Esophagus muscularis mucosa (tissue), 4 donors: ENCODE results near the gene TMEM260. TPM values are rescaled to one million over a fixed set of nuclear protein-coding genes. Genes with fewer than 3 reads are reported as not detected.

ENCODE experiments used
- DNase-seq: peaks from one replicate; pipeline ENCODE4 v3.0.0-alpha.2; 2017; ENCODE audit errors: extremely low spot score
- H3K27ac ChIP-seq, 4 donors: fragments of 200-600 bp; sonication (generic); replicated peaks in 1 of 4; 1 replicate in 3 of 4; 2 replicates in 1 of 4; pipeline ENCODE4 v1.5.1; 2016 to 2019; ENCODE audit warnings: mild to moderate bottlenecking in 1 of 4
- H3K27me3 ChIP-seq, 4 donors: fragments of 200-600 bp; sonication (generic); one replicate each; pipeline versions ENCODE4 v1.5.1 to v1.6.0; 2016 to 2019
- H3K36me3 ChIP-seq, 4 donors: fragments of 200-600 bp; sonication (generic); one replicate each; pipeline ENCODE4 v1.5.1; 2016 to 2019
- H3K4me1 ChIP-seq, 4 donors: fragments of 200-600 bp; sonication (generic); one replicate each; pipeline ENCODE4 v1.5.1; 2016 to 2019
- H3K4me3 ChIP-seq, 4 donors: fragments of 200-600 bp; sonication (generic); 1 replicate in 2 of 4; 2 replicates in 2 of 4; pipeline ENCODE4 v1.5.1; 2016 to 2019; ENCODE audit warnings: mild to moderate bottlenecking in 4 of 4, moderate library complexity in 1 of 4
- H3K9me3 ChIP-seq, 4 donors: fragments of 200-600 bp; sonication (generic); 1 replicate in 3 of 4; 2 replicates in 1 of 4; pipeline ENCODE4 v1.5.1; 2016 to 2019
- EP300 ChIP-seq: sonication (generic); formaldehyde crosslinking; IDR thresholded peaks from one replicate; pipeline ENCODE4 v1.6.1; 2017; ENCODE audit warnings: antibody characterized with exemption
- POLR2A ChIP-seq: fragments of 450-650 bp; IDR thresholded peaks from one replicate; pipeline ENCODE4 v1.6.1; 2017; ENCODE audit warnings: antibody characterized with exemption, moderate library complexity, mild to moderate bottlenecking, low read depth
- POLR2AphosphoS5 ChIP-seq, 2 donors: sonication (generic); formaldehyde crosslinking; IDR thresholded peaks; one replicate each; pipeline ENCODE4 v1.6.1; 2017; ENCODE audit warnings: antibody characterized with exemption in 2 of 2
- WGBS: methylation state at CpG from one replicate; pipeline ENCODE4 v1.1.5; 2018; 5-methylcytosine and 5-hydroxymethylcytosine counted together
- intact Hi-C: fragments of 100-400 bp; cut with DNase I; formaldehyde crosslinking; loops from one replicate; pipeline ENCODE4 v1.15.1; 2023
- total RNA-seq, 4 donors: library from RNA; depleted of rRNA; stranded (reverse); fragments of >200 nt; gene quantifications; one replicate each; pipeline versions ENCODE4 v1.1.0 to v1.2.1, GENCODE V29; 2016
- TF ChIP-seq, protein P1 (sequence below), 3 experiments: fragments of 200-600 bp in 2 of 3; fragments of 450-650 bp in 1 of 3; sonication (generic) in 2 of 3; IDR thresholded peaks; one replicate each; pipeline ENCODE4 v1.5.1; 2017 to 2019; ENCODE audit warnings: antibody characterized with exemption in 3 of 3, mild to moderate bottlenecking in 2 of 3, moderate library complexity in 1 of 3

TMEM260 gene
- total RNA-seq, 4 donors from 2014 or later: 5.8 to 15.5 (median 11.7) TPM

DNA sequence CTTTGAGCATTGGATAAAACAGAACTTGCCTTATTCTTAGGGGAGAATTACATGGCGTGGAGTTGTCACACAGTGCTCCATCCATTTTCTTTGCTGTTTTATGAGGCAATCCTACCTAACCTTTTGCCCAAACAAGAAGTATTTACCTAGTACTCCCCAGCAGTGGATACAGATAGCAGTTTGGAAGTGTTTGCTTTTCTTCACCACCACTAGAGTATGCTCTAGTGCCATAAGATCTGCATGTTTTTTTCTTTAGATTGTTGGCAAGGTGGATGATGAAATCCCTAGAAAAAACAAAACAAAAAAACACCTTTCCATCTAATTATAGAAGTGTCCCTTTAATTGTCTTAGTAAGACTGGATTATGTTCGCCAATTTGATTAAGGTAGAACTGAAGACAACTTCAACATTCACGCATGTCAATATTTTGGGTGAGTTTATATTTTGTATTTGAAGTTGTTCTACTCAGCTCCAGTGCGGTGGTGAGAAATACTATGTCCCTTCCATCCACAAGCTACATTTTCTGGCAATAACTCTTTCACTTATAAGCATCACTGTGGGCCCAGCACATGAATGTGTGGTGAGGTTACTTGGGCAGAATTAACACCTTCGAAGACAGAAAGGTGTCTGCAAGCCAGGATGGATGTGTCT is 23.6 kb upstream of the TMEM260 start:
- Histone ChIP-seq H3K4me1 (no peaks in the 10 kb centered on the region), H3K27ac (no peak overlapping the region), H3K36me3 (no peaks in the 10 kb centered on the region), H3K9me3 (no peaks in the 10 kb centered on the region), H3K27me3 (peaks cover 0 to 35% (median 0%) of the 10 kb centered on the region in 4 donors), H3K4me3 (no peak overlapping the region)
- no peak for DNase-seq
- no peak for TF ChIP-seq EP300
- TF ChIP-seq POLR2A: no peak
- no peak for TF ChIP-seq POLR2AphosphoS5 (IDR thresholded peaks at IDR 0.05)
- TF ChIP-seq, protein P1, sequence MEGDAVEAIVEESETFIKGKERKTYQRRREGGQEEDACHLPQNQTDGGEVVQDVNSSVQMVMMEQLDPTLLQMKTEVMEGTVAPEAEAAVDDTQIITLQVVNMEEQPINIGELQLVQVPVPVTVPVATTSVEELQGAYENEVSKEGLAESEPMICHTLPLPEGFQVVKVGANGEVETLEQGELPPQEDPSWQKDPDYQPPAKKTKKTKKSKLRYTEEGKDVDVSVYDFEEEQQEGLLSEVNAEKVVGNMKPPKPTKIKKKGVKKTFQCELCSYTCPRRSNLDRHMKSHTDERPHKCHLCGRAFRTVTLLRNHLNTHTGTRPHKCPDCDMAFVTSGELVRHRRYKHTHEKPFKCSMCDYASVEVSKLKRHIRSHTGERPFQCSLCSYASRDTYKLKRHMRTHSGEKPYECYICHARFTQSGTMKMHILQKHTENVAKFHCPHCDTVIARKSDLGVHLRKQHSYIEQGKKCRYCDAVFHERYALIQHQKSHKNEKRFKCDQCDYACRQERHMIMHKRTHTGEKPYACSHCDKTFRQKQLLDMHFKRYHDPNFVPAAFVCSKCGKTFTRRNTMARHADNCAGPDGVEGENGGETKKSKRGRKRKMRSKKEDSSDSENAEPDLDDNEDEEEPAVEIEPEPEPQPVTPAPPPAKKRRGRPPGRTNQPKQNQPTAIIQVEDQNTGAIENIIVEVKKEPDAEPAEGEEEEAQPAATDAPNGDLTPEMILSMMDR (IDR thresholded peaks at IDR 0.05): no peak
- intact Hi-C loops: no loop called here
- WGBS: 55% methylated on average over 5 of the region's 5 CpGs

DNA sequence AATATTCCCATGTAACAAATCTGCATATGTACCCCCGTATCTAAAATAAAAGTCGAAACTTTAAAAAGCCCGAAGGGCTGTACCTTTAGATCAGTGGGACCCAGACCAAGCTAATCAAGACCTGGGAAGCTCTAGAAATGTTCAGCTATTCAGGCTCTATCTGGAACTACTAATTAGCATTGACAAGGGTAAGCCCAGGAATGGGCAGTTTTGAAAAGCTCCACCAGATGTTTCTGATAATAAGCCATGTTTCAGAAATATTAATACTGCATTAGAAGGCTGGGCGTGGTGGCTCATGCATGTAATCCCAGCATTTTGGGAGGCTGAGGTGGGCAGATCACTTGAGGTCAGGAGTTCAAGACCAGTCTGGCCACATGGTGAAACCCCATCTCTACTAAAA is 20.4 kb upstream of the TMEM260 start:
- 74% methylated on average over 4 of the region's 4 CpGs for WGBS
- intact Hi-C loops: no loop called here
- Histone ChIP-seq H3K36me3 (no peaks in the 10 kb centered on the region), H3K4me1 (no peaks in the 10 kb centered on the region), H3K9me3 (no peaks in the 10 kb centered on the region), H3K4me3 (no peak overlapping the region), H3K27me3 (peaks cover 0 to 31% (median 0%) of the 10 kb centered on the region in 4 donors), H3K27ac (no peak overlapping the region)
- TF ChIP-seq, protein P1 (IDR thresholded peaks at IDR 0.05): no peak
- DNase-seq: no peak

DNA sequence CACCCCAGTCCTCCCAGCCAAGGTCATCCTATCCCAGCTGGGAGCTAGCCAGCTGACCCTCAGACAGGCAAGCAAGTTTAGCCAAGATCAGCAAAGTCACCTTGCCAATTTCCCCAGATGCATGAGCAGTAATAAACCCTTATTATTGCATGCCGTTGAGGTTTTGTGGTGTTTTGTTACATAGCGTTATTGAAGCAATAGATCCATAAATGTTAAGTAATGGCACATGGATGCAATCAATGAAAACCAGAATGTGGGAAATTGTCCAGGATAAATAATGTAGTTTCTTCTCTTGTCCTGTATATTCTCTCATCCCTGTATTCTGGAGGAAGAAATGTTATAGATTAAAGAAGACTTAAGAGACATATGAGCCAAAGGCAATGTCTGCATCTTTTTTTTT is 18.0 kb upstream of the TMEM260 start:
- Histone ChIP-seq H3K4me3 (no peak overlapping the region), H3K36me3 (no peaks in the 10 kb centered on the region), H3K27me3 (peaks cover 0 to 27% (median 0%) of the 10 kb centered on the region in 4 donors), H3K9me3 (no peaks in the 10 kb centered on the region), H3K27ac (no peak overlapping the region), H3K4me1 (no peaks in the 10 kb centered on the region)
- TF ChIP-seq EP300 (no peak), POLR2A (no peak), POLR2AphosphoS5 (IDR thresholded peaks at IDR 0.05) (no peak)
- TF ChIP-seq, protein P1 (IDR thresholded peaks at IDR 0.05): no peak
- DNase-seq: no peak
- intact Hi-C loops: no loop called here
- 61% methylated on average over 2 of the region's 2 CpGs for WGBS

DNA sequence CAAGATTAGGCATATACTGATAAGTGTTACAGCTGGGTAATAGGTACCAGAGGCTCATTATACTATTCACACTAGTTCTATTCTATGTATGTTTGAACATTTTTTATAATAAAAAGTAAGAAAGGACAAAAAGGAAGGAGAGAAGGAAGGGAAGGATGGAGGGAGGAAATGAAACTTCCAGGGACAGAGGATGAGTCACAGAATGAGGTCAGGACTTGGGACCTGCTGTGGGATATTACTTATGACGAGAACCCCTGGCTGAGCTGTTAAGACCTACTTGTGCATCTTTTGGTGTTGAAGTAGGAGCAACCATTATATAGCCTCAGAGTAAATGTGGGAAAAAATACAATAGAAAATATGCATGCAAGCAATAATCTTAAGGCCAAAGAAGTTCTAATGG is 16.7 kb upstream of the TMEM260 start:
- Histone ChIP-seq H3K4me1 (no peaks in the 10 kb centered on the region), H3K4me3 (no peak overlapping the region), H3K27ac (no peak overlapping the region), H3K27me3 (peaks cover 0 to 14% (median 0%) of the 10 kb centered on the region in 4 donors), H3K36me3 (no peaks in the 10 kb centered on the region), H3K9me3 (no peaks in the 10 kb centered on the region)
- intact Hi-C loops: no loop called here
- no peak for DNase-seq
- WGBS: 76% methylated on average over 1 of the region's 1 CpG
- no peak for TF ChIP-seq EP300
- TF ChIP-seq, protein P1 (IDR thresholded peaks at IDR 0.05): no peak
- no peak for TF ChIP-seq POLR2A
- TF ChIP-seq POLR2AphosphoS5 (IDR thresholded peaks at IDR 0.05): no peak

DNA sequence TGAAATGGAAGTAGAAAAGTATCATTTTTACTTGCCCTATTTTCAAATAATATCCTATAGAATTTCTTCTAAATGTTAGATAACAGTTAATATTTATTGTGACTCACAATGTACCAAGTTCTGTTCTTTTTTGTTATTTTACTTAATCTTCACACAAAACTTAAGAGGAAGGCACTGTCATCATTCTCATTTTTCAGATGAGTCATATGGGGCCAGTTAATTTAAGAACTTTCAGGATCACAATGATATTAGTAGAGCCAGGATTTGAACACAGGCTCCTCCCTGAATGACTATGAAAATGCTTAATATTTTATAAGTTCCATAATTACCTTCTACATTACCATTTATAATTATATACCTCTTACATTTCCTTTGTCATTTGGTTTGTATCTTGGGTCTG is 10.4 kb upstream of the TMEM260 start:
- intact Hi-C loops: no loop called here
- H3K4me1 ChIP-seq: no peaks in the 10 kb centered on the region
- no peaks in the 10 kb centered on the region for H3K27me3 ChIP-seq
- no peaks in the 10 kb centered on the region for H3K9me3 ChIP-seq
- H3K4me3 ChIP-seq: no peak overlapping the region
- TF ChIP-seq POLR2AphosphoS5 (IDR thresholded peaks at IDR 0.05) (no peak), POLR2A (no peak), EP300 (no peak)
- TF ChIP-seq, protein P1 (IDR thresholded peaks at IDR 0.05): no peak
- DNase-seq: no peak
- no peak overlapping the region for H3K27ac ChIP-seq
- H3K36me3 ChIP-seq: no peaks in the 10 kb centered on the region
